Fibroblast of lung (primary cell): ENCODE data around the gene OR10A7. TPM values are rescaled to one million over a fixed set of nuclear protein-coding genes. Genes with fewer than 3 reads are reported as not detected.

Experiments used
- DNase-seq, 2 donors: peaks; one replicate each; pipeline versions ENCODE4 v3.0.0 to v3.0.0-alpha.2; 2010; ENCODE audit warnings: low read depth in 2 of 2
- H2AFZ ChIP-seq: 2 replicates; pipeline ENCODE4 v1.5.1; 2012; ENCODE audit warnings: low read length, control low read depth, inconsistent platforms
- H3K27ac ChIP-seq: 2 replicates; pipeline ENCODE4 v1.5.1; 2011; ENCODE audit warnings: low read length, control low read depth; ENCODE audit not compliant: insufficient read depth
- H3K27me3 ChIP-seq: 2 replicates; pipeline ENCODE4 v1.5.1; 2011; ENCODE audit warnings: mild to moderate bottlenecking, low read length; ENCODE audit not compliant: control insufficient read depth, insufficient read depth
- H3K36me3 ChIP-seq: 2 replicates; pipeline ENCODE4 v1.5.1; 2011; ENCODE audit warnings: low read length; ENCODE audit not compliant: control insufficient read depth, insufficient read depth
- H3K4me1 ChIP-seq: 2 replicates; pipeline ENCODE4 v1.5.1; 2011; ENCODE audit warnings: low read length; ENCODE audit not compliant: control insufficient read depth, insufficient read depth; ENCODE audit errors: extremely low read depth
- H3K4me2 ChIP-seq: 2 replicates; pipeline ENCODE4 v1.5.1; 2011; ENCODE audit warnings: low read length, control low read depth; ENCODE audit not compliant: insufficient read depth; ENCODE audit errors: extremely low read depth
- H3K4me3 ChIP-seq, 4 experiments: fragments of 200-600 bp in 1 of 4; sonication (generic) in 1 of 4; replicated peaks in 1 of 4; 2 replicates each; pipeline ENCODE4 v1.5.1; 2011 to 2016; ENCODE audit warnings: low read length in 4 of 4, low read depth in 3 of 4, mild to moderate bottlenecking in 3 of 4, control low read depth in 2 of 4, inconsistent platforms in 1 of 4, mixed read lengths in 1 of 4; ENCODE audit not compliant: insufficient read depth in 1 of 4; ENCODE audit errors: control extremely low read depth in 1 of 4
- H3K79me2 ChIP-seq: 2 replicates; pipeline ENCODE4 v1.5.1; 2012; ENCODE audit warnings: mild to moderate bottlenecking, low read length, inconsistent platforms; ENCODE audit not compliant: control insufficient read depth, insufficient read depth
- H3K9ac ChIP-seq: 2 replicates; pipeline ENCODE4 v1.5.1; 2011; ENCODE audit warnings: mild to moderate bottlenecking, low read length, control low read depth; ENCODE audit not compliant: insufficient read depth
- H3K9me3 ChIP-seq: 2 replicates; pipeline ENCODE4 v1.5.1; 2012; ENCODE audit warnings: low read depth, low read length; ENCODE audit not compliant: control insufficient read depth, insufficient read depth
- H4K20me1 ChIP-seq: 2 replicates; pipeline ENCODE4 v1.5.1; 2011; ENCODE audit warnings: low read length; ENCODE audit not compliant: control insufficient read depth, insufficient read depth; ENCODE audit errors: extremely low read depth
- CTCF ChIP-seq, 2 donors: IDR thresholded peaks in 1 of 2; conservative IDR thresholded peaks in 1 of 2; 1 replicate in 1 of 2; 2 replicates in 1 of 2; pipeline ENCODE4 v1.5.1; 2011 to 2012; ENCODE audit warnings: low read length in 2 of 2, control low read depth in 1 of 2, inconsistent platforms in 1 of 2, low read depth in 1 of 2, mild to moderate bottlenecking in 1 of 2
- EZH2 ChIP-seq: IDR thresholded peaks from 2 replicates; pipeline ENCODE4 v1.5.1; 2012; ENCODE audit warnings: low read length, control low read depth, mild to moderate bottlenecking; ENCODE audit errors: missing control alignments
- polyA plus RNA-seq, 2 donors: library from polyadenylated mRNA; depleted of rRNA in 1 of 2; stranded (reverse) in 1 of 2; unstranded in 1 of 2; fragments of >200 nt; gene quantifications; 2 replicates each; pipeline ENCODE4 v1.2.1, GENCODE V29; 2011 to 2012; ENCODE audit warnings: missing spikeins in 1 of 2
- total RNA-seq: library from RNA; depleted of rRNA; stranded (reverse); fragments of >200 nt; gene quantifications from 2 replicates; pipeline ENCODE4 v1.2.1, GENCODE V29; 2014

The OR10A7 gene
- total and polyA plus RNA-seq, 2 donors (not counting 1 experiment from before 2014, with no cell fraction given), result not detected

- Histone ChIP-seq H3K4me3 (no peak overlapping the region), H3K36me3 (no peaks in the 10 kb centered on the region), H3K9ac (no peak overlapping the region), H3K27me3 (no peaks in the 10 kb centered on the region), H3K9me3 (no peaks in the 10 kb centered on the region), H3K4me1 (no peaks in the 10 kb centered on the region), H3K27ac (no peak overlapping the region), H3K79me2 (no peaks in the 10 kb centered on the region), H3K4me2 (no peak overlapping the region), H2AFZ (no peak overlapping the region), H4K20me1 (no peaks in the 10 kb centered on the region)
- DNase-seq, result no peak
- TF ChIP-seq EZH2 (no peak), CTCF (conservative IDR thresholded peaks at IDR 0.05 in 1 of 2, IDR thresholded peaks at IDR 0.05 in 1 of 2; ENCODE audit: low read depth in 1 of 2, low read length in 2 of 2) (no peak)
Observed at GRCh38 chr12:55172686-55173085, 48.1 kb upstream of the OR10A7 start.

- no peaks in the 10 kb centered on the region for H3K4me1 ChIP-seq
- TF ChIP-seq CTCF (conservative IDR thresholded peaks at IDR 0.05 in 1 of 2, IDR thresholded peaks at IDR 0.05 in 1 of 2; ENCODE audit: low read depth in 1 of 2, low read length in 2 of 2) (no peak), EZH2 (no peak)
- no peak for DNase-seq
- H3K9ac ChIP-seq, result no peak overlapping the region
- H3K4me2 ChIP-seq, result no peak overlapping the region
- H3K27ac ChIP-seq, result no peak overlapping the region
- no peak overlapping the region for H3K4me3 ChIP-seq
- H3K36me3 ChIP-seq, result no peaks in the 10 kb centered on the region
- no peaks in the 10 kb centered on the region for H3K9me3 ChIP-seq
- H2AFZ ChIP-seq, result no peak overlapping the region
- no peaks in the 10 kb centered on the region for H4K20me1 ChIP-seq
- H3K79me2 ChIP-seq, result no peaks in the 10 kb centered on the region
- no peaks in the 10 kb centered on the region for H3K27me3 ChIP-seq
Observed at GRCh38 chr12:55173456-55173855, 47.4 kb upstream of the OR10A7 start.

GRCh38 chr12:55188573-55188972 lies 32.3 kb upstream of the OR10A7 start:
- no peak overlapping the region for H3K27ac ChIP-seq
- no peaks in the 10 kb centered on the region for H3K27me3 ChIP-seq
- H3K36me3 ChIP-seq, result no peaks in the 10 kb centered on the region
- H3K79me2 ChIP-seq, result no peaks in the 10 kb centered on the region
- no peak overlapping the region for H2AFZ ChIP-seq
- no peaks in the 10 kb centered on the region for H4K20me1 ChIP-seq
- no peaks in the 10 kb centered on the region for H3K9me3 ChIP-seq
- no peak for DNase-seq
- no peaks in the 10 kb centered on the region for H3K4me1 ChIP-seq
- no peak overlapping the region for H3K4me3 ChIP-seq
- H3K4me2 ChIP-seq, result no peak overlapping the region
- TF ChIP-seq EZH2, result no peak
- TF ChIP-seq CTCF (conservative IDR thresholded peaks at IDR 0.05 in 1 of 2, IDR thresholded peaks at IDR 0.05 in 1 of 2; ENCODE audit: low read depth in 1 of 2, low read length in 2 of 2), result no peak
- no peak overlapping the region for H3K9ac ChIP-seq
